NCI-H510A treated with DMSO at 0.1 percent for 48 hours (cell line): ENCODE measurements around the gene CCNL2.
A peak's percentile ranks its signal among the peaks of the same experiment; 100 is the strongest.
"Not testable (repeated sequence)": the region's sequence is repeated elsewhere in the genome, so short reads cannot be mapped to it uniquely, and the experiment has no call there.

ENCODE experiments used
- DNase-seq: peaks from one replicate; lab custom pipeline; 2025; lab: John Stamatoyannopoulos, UW

Gene CCNL2

GRCh38 chr1:1399872-1400575 lies 889 bp upstream of the CCNL2 start:
- DNase-seq: peak; percentile 77

- DNase-seq: no peak
Observed at GRCh38 chr1:1398677-1399186, 403 bp downstream of the CCNL2 start.

GRCh38 chr1:1397839-1398523 lies 1.2 kb downstream of the CCNL2 start:
- DNase-seq: peak; percentile 29

- DNase-seq: no peak
Observed at GRCh38 chr1:1395166-1395565, 4.0 kb downstream of the CCNL2 start.

- no peak for DNase-seq
Observed at GRCh38 chr1:1394116-1394515, 5.0 kb downstream of the CCNL2 start.

- no peak for DNase-seq
Observed at GRCh38 chr1:1393428-1393827, 5.7 kb downstream of the CCNL2 start.

- DNase-seq: no peak
Observed at GRCh38 chr1:1393014-1393413, 6.1 kb downstream of the CCNL2 start.

GRCh38 chr1:1391225-1391624 lies 7.9 kb downstream of the CCNL2 start:
- DNase-seq: no peak

GRCh38 chr1:1390675-1391074 lies 8.5 kb downstream of the CCNL2 start:
- DNase-seq: no peak

- DNase-seq: no peak
Observed at GRCh38 chr1:1388078-1388472, 11.1 kb downstream of the CCNL2 start.

GRCh38 chr1:1387098-1388077 lies 11.7 kb downstream of the CCNL2 start:
- no peak for DNase-seq

- DNase-seq: no peak
Observed at GRCh38 chr1:1385931-1386330, 13.2 kb downstream of the CCNL2 start.

- not testable (repeated sequence) for DNase-seq
Observed at GRCh38 chr1:1385339-1385738, 13.8 kb downstream of the CCNL2 start.

- no peak for DNase-seq
Observed at GRCh38 chr1:1381294-1381693, 17.8 kb downstream of the CCNL2 start.

- no peak for DNase-seq
Observed at GRCh38 chr1:1380860-1381259, 18.3 kb downstream of the CCNL2 start.

- no peak for DNase-seq
Observed at GRCh38 chr1:1377540-1378205, 21.5 kb downstream of the CCNL2 start.

- no peak for DNase-seq
Observed at GRCh38 chr1:1376551-1377226, 22.4 kb downstream of the CCNL2 start.

- DNase-seq: peak; percentile 100
Observed at GRCh38 chr1:1374929-1375662, 24.0 kb downstream of the CCNL2 start, which contains the start of gene AURKAIP1. Gene AURKAIP1 (minus strand): TSS chr1:1375207. CDS start chr1:1374756, 451 bp downstream.

GRCh38 chr1:1374589-1374928 lies 24.6 kb downstream of the CCNL2 start:
- no peak for DNase-seq

GRCh38 chr1:1373815-1374588 lies 25.1 kb downstream of the CCNL2 start:
- DNase-seq: no peak
